ENCODE results near the gene GRK6. TPM values are rescaled to one million over a fixed set of nuclear protein-coding genes. Genes with fewer than 3 reads are reported as not detected.
A peak's percentile ranks its signal among the peaks of the same experiment; 100 is the strongest.
"Not testable (repeated sequence)": the region's sequence is repeated elsewhere in the genome, so short reads cannot be mapped to it uniquely, and the experiment has no call there.

The GRK6 gene
- total and polyA plus RNA-seq, 9 donors = 13.8 to 25.0 (median 19.3) TPM

DNA sequence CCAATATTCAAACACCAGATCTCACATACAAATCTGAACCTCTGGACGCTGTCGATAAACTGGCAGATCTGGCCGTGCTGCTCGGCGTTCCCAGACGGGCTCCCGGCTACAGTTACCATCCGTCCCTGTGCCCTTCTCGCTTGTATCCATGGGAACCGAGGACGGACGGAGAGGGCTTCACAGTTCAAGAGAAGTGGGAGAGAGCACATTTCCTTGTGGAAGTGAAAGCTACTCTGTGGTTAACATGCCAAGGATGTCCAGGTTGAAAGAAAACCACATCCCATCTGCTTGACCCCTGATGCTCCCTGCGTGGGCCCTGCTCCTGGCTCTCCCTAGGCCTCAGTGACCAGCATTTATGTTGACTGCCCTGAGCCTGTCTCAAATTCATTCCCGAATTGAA lies 53.3 kb downstream of the GRK6 start:
- Histone ChIP-seq H3K4me3 (ENCODE audit: low read length) (no peak overlapping the region), H3K27me3 (ENCODE audit: control insufficient read depth, insufficient read depth, low read length) (no peaks in the 10 kb centered on the region), H3K4me1 (ENCODE audit: control insufficient read depth, insufficient read depth, low read length) (peaks cover 40% of the 10 kb centered on the region), H3K27ac (ENCODE audit: low read length) (peak overlapping the region; percentile 55), H3K36me3 (ENCODE audit: control insufficient read depth, insufficient read depth, low read length) (peaks cover 31% of the 10 kb centered on the region), H3K9me3 (replicated peaks; ENCODE audit: control insufficient read depth, low read depth, low read length) (no peaks in the 10 kb centered on the region)
- 35% methylated on average over 5 of the region's 14 CpGs for WGBS (ENCODE audit: insufficient coverage)
- DNase-seq = peak; percentile 60

DNA sequence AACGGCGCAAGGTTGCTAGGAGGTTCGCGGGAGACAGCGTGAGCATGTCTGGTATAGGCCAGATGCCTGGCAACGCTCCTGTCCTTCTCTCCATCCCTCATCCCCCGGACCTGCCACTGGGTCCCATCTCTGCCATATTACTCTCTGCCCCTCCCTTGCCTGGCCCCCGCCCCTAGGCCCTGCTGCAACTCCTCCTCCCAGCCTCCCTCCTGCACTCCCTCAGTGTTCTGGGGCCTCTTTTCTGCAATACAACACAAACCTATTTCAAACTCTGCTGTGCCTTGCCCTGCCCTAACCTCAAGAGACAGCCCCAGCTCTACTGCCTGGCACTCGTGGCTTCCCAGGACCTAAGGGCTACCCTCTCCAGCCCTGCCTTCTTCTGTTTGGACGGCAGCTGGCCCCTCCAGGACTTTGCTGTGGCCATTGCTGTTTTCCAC lies 55.9 kb downstream of the GRK6 start:
- peaks cover 38% of the 10 kb centered on the region for H3K4me1 ChIP-seq (ENCODE audit: control insufficient read depth, insufficient read depth, low read length)
- H3K27me3 ChIP-seq (ENCODE audit: control insufficient read depth, insufficient read depth, low read length) = no peaks in the 10 kb centered on the region
- peaks cover 54% of the 10 kb centered on the region for H3K36me3 ChIP-seq (ENCODE audit: control insufficient read depth, insufficient read depth, low read length)
- 73% methylated on average over 10 of the region's 10 CpGs for WGBS (ENCODE audit: insufficient coverage)
- H3K9me3 ChIP-seq (replicated peaks; ENCODE audit: control insufficient read depth, low read depth, low read length) = no peaks in the 10 kb centered on the region
- H3K27ac ChIP-seq (ENCODE audit: low read length) = no peak overlapping the region
- H3K4me3 ChIP-seq (ENCODE audit: low read length) = no peak overlapping the region
- DNase-seq = peak; percentile 27

DNA sequence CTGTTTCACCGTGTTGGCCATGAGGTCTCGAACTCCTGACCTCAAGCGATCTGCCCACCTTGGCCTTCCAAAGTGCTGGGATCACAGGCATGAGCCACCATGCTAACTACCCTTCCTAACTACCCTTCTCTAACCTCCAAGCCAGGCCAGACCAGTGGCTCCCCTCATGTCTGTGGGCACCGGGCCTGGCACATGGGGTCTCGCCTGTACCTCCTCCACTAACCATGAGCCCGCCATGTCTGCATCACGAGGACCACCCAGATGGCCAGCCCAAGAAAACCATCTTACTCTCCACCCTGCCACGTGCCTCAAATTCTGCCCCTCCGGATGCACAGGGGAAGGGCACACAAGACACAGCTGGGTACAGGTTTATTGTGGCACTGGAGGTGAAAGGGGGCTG lies 56.6 kb downstream of the GRK6 start:
- 91% methylated on average over 5 of the region's 9 CpGs for WGBS (ENCODE audit: insufficient coverage)
- Histone ChIP-seq H3K36me3 (ENCODE audit: control insufficient read depth, insufficient read depth, low read length) (peaks cover 61% of the 10 kb centered on the region), H3K27ac (ENCODE audit: low read length) (no peak overlapping the region), H3K27me3 (ENCODE audit: control insufficient read depth, insufficient read depth, low read length) (no peaks in the 10 kb centered on the region), H3K4me1 (ENCODE audit: control insufficient read depth, insufficient read depth, low read length) (peaks cover 38% of the 10 kb centered on the region), H3K4me3 (ENCODE audit: low read length) (no peak overlapping the region), H3K9me3 (replicated peaks; ENCODE audit: control insufficient read depth, low read depth, low read length) (no peaks in the 10 kb centered on the region)
- no peak for DNase-seq

DNA sequence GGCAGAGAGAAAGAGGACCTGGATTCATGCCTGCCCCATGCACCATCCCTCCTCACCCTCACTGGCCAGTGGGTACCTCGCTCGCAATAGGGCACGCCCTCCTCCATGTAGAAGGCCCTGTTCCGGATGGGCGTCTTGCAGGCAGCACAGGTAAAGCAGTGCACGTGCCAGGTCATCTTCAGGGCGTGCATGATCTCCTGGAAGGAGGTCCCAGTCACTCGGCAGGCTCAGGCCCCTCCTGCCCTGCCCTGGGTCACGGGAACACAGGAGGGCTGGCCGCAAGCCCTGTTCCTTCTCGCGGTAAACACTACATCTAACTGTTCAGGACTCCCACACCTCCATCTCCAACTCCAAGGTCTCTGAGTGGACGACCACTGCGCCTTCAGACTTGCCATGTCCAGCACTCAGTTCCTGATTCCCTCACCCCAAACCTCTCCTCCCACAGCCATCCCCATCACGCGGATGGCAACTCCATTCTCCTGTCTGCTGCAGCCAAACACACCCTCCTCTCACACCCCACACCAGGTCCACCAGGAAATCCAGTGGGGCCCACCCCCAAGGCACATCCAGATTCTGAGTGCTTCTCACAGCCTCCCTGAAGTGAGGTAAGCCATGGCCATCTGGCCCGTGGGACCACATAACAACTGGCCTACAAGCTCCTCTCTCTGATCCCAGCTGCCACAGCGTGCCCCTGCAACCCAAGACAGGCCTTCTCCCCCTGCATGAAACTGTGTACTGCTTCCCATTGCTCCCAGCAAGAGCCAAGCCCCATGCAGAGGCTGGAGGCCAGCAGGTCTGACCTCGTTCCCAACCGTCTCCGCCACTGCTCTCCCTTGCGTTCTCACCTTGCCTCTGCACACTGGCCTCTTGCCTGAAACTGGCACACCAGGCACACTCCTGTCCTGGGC lies 57.8 kb downstream of the GRK6 start:
- Histone ChIP-seq H3K4me3 (ENCODE audit: low read length) (no peak overlapping the region), H3K27ac (ENCODE audit: low read length) (peak overlapping the region; percentile 20), H3K9me3 (replicated peaks; ENCODE audit: control insufficient read depth, low read depth, low read length) (no peaks in the 10 kb centered on the region), H3K4me1 (ENCODE audit: control insufficient read depth, insufficient read depth, low read length) (peaks cover 37% of the 10 kb centered on the region), H3K36me3 (ENCODE audit: control insufficient read depth, insufficient read depth, low read length) (peaks cover 73% of the 10 kb centered on the region), H3K27me3 (ENCODE audit: control insufficient read depth, insufficient read depth, low read length) (no peaks in the 10 kb centered on the region)
- WGBS (ENCODE audit: insufficient coverage) = 78% methylated on average over 22 of the region's 22 CpGs
- no peak for DNase-seq

DNA sequence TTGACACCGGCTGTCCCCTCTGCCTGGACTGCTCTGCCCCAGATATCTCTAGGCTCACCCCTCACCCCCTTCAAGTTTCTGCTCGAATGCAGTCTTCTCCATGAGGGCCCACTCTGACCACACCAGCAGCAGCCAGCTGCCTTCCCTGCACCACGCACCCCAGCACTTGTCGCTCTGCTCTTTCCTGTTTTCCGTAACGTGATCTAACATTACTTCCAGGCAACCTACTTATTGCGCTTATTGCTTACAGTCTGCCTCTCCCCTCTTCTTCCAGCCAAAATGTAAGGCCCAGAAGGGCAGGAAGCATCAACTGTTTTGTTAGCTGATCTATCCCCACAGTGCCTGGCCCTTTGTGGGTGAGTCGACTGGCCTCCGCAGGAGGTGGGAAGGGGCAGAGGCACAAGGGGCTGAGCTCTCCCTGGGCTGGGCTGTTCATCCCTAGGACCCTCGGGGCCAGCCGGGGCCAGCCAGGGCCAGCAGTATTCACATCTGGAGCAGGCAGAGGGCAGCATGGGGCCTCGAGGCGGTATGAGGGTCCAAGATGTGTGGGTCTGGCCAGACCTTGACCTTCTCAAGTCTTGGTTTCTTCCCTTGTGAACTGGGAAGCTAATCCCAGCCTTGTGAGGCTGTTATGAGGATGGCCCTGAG lies 58.5 kb downstream of the GRK6 start:
- no peak for DNase-seq
- 57% methylated on average over 10 of the region's 13 CpGs for WGBS (ENCODE audit: insufficient coverage)
- Histone ChIP-seq H3K9me3 (replicated peaks; ENCODE audit: control insufficient read depth, low read depth, low read length) (no peaks in the 10 kb centered on the region), H3K27me3 (ENCODE audit: control insufficient read depth, insufficient read depth, low read length) (no peaks in the 10 kb centered on the region), H3K36me3 (ENCODE audit: control insufficient read depth, insufficient read depth, low read length) (peaks cover 81% of the 10 kb centered on the region), H3K4me3 (ENCODE audit: low read length) (no peak overlapping the region), H3K27ac (ENCODE audit: low read length) (peak overlapping the region; percentile 20), H3K4me1 (ENCODE audit: control insufficient read depth, insufficient read depth, low read length) (peaks cover 36% of the 10 kb centered on the region)

DNA sequence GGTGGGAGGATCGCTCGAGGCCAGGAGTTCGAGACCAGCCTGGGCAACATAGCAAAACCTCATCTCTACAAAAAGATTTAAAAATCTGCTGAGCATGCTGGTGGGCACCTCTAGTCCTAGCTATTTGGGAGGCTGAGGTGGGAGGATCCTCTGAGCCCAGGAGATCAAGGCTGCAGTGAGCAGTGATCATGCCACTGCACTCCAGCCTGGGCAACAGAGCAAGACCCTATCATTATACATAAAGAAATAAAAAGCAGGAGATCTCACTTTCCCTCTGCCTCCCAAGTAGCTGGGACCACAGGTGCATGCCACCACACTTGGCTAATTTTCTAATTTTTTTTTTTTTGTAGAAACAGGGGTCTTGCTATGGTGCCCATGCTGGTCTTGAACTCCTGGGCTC lies 59.3 kb downstream of the GRK6 start:
- not testable (repeated sequence) for DNase-seq; H3K4me3 ChIP-seq (ENCODE audit: low read length); H3K27ac ChIP-seq (ENCODE audit: low read length); H3K27me3 ChIP-seq (ENCODE audit: control insufficient read depth, insufficient read depth, low read length); H3K9me3 ChIP-seq (replicated peaks; ENCODE audit: control insufficient read depth, low read depth, low read length)
- peaks cover 40% of the 10 kb centered on the region for H3K4me1 ChIP-seq (ENCODE audit: control insufficient read depth, insufficient read depth, low read length)
- H3K36me3 ChIP-seq (ENCODE audit: control insufficient read depth, insufficient read depth, low read length) = peaks cover 88% of the 10 kb centered on the region
- no CpG with 5 or more reads among the region's 3 CpGs for WGBS (ENCODE audit: insufficient coverage)

DNA sequence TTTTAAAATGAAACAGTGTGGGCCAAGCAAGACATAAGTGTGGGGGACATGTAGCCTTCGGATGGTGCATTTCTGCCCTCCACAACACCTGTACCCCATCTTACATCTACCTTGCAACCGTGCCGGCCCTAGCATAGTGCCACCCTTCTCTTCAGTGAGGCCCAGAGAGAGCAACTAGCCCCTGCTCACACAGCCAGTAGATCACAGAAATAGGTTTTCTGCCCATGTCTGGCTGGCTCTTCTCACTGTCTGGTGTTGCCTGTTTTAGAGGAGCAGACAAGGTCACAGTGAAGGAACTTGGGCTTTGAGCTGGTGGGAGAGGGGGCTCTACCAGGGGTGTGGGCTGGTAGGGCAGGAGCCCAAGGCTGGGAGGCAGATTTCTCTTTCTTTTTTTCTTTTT lies 59.8 kb downstream of the GRK6 start:
- Histone ChIP-seq H3K9me3 (replicated peaks; ENCODE audit: control insufficient read depth, low read depth, low read length) (no peaks in the 10 kb centered on the region), H3K36me3 (ENCODE audit: control insufficient read depth, insufficient read depth, low read length) (peaks cover 93% of the 10 kb centered on the region), H3K4me1 (ENCODE audit: control insufficient read depth, insufficient read depth, low read length) (peaks cover 45% of the 10 kb centered on the region), H3K27me3 (ENCODE audit: control insufficient read depth, insufficient read depth, low read length) (no peaks in the 10 kb centered on the region), H3K27ac (ENCODE audit: low read length) (no peak overlapping the region), H3K4me3 (ENCODE audit: low read length) (no peak overlapping the region)
- DNase-seq = no peak
- no CpG with 5 or more reads among the region's 3 CpGs for WGBS (ENCODE audit: insufficient coverage)

DNA sequence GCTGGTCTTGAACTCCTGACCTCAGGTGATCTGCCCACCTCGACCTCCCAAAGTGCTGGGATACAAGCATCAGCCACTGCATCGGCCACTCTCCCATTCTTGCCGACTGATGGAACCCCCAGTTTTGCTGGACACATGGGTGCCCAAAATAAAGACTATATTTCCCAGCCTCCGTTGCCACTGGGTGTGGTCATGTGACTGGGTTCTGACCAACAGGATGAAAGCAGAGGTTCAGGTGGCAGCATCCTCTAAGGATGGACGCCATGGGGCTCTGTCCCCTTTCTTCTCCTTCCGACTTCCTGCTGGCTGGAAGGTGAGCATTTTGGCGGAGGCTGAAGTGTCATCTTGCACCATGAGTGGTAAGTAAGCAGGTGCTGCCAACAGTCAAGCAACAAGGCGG lies 60.7 kb downstream of the GRK6 start:
- peaks cover 90% of the 10 kb centered on the region for H3K36me3 ChIP-seq (ENCODE audit: control insufficient read depth, insufficient read depth, low read length)
- WGBS (ENCODE audit: insufficient coverage) = 82% methylated on average over 4 of the region's 8 CpGs

DNA sequence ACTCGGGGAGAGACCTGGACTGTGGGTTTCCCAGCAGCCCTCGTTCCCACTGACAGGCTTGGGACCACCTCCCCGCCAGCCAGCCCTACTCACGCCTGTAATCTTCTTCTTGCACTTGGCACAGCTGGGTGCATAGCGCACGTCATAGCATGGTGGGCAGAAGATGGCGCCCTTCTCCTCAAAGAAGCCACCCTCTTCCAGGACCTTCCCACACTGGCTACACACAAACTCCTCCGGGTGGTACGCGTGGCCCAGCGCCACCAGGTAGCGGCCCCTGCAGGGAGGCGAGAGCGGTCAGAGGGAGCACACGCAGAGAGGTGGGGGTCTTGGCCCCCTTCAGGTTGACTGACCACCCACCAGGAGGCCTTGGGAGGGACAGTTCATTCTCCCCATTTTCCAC lies 61.5 kb downstream of the GRK6 start:
- Histone ChIP-seq H3K27ac (ENCODE audit: low read length) (no peak overlapping the region), H3K4me3 (ENCODE audit: low read length) (no peak overlapping the region), H3K4me1 (ENCODE audit: control insufficient read depth, insufficient read depth, low read length) (peaks cover 58% of the 10 kb centered on the region), H3K27me3 (ENCODE audit: control insufficient read depth, insufficient read depth, low read length) (no peaks in the 10 kb centered on the region), H3K36me3 (ENCODE audit: control insufficient read depth, insufficient read depth, low read length) (peaks cover 92% of the 10 kb centered on the region), H3K9me3 (replicated peaks; ENCODE audit: control insufficient read depth, low read depth, low read length) (no peaks in the 10 kb centered on the region)
- no peak for DNase-seq
- 85% methylated on average over 9 of the region's 15 CpGs for WGBS (ENCODE audit: insufficient coverage)

More for the DNA sequence above, 60.7 kb downstream of the GRK6 start:
- Histone ChIP-seq H3K27me3 (ENCODE audit: control insufficient read depth, insufficient read depth, low read length) (no peaks in the 10 kb centered on the region), H3K27ac (ENCODE audit: low read length) (no peak overlapping the region), H3K9me3 (replicated peaks; ENCODE audit: control insufficient read depth, low read depth, low read length) (no peaks in the 10 kb centered on the region), H3K4me1 (ENCODE audit: control insufficient read depth, insufficient read depth, low read length) (peaks cover 50% of the 10 kb centered on the region), H3K4me3 (ENCODE audit: low read length) (no peak overlapping the region)
- DNase-seq = no peak

DNA sequence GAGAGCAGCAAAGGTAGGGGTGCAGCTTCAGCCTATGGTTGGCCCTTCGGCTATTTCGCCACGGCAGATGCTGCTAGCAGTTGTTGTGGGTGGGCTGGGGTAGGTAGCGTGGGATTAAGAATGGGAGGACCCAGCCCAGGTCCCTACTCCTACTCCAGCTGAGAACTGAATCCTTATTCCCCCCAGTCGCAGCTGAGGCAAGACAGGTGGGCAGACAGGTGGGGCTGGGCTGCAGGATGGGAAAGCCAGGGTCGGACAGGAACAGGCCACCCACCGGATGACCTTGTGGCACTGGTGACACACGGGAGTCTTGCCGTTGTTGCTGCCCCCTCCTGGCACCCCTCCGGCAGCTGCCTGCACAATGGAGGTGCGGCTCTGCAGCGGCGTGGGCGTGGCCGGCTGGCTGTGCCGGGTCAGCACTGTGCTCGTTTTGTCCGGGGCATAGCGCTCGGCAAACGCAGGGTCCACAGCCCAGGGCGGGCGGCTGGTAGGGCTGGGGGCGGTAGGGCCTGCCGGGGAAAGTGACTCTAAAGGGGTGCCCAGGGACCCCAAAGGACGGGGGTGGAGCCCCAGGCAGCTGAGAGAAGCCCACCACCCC lies 62.7 kb downstream of the GRK6 start:
- 61% methylated on average over 12 of the region's 26 CpGs for WGBS (ENCODE audit: insufficient coverage)

More for the DNA sequence above, 62.7 kb downstream of the GRK6 start:
- Histone ChIP-seq H3K27me3 (ENCODE audit: control insufficient read depth, insufficient read depth, low read length) (no peaks in the 10 kb centered on the region), H3K27ac (ENCODE audit: low read length) (no peak overlapping the region), H3K4me1 (ENCODE audit: control insufficient read depth, insufficient read depth, low read length) (peaks cover 64% of the 10 kb centered on the region), H3K36me3 (ENCODE audit: control insufficient read depth, insufficient read depth, low read length) (peaks cover 92% of the 10 kb centered on the region), H3K9me3 (replicated peaks; ENCODE audit: control insufficient read depth, low read depth, low read length) (no peaks in the 10 kb centered on the region), H3K4me3 (ENCODE audit: low read length) (no peak overlapping the region)
- no peak for DNase-seq
